Gastrocnemius medialis (tissue), 4 donors: ENCODE data around the gene GJE1.

Experiments
- POLR2A ChIP-seq, 2 donors: fragments of 450-650 bp; IDR thresholded peaks; one replicate each; pipeline ENCODE4 v1.6.1; 2017; ENCODE audit warnings: antibody characterized with exemption in 2 of 2, mild to moderate bottlenecking in 2 of 2, moderate library complexity in 2 of 2
- TF ChIP-seq, protein P1 (sequence below), 5 experiments: fragments of 450-650 bp in 3 of 5; fragments of 200-600 bp in 2 of 5; sonication (generic) in 2 of 5; IDR thresholded peaks in 4 of 5; conservative IDR thresholded peaks in 1 of 5; 1 replicate in 4 of 5; 2 replicates in 1 of 5; pipeline ENCODE4 v1.5.1; 2016 to 2019; ENCODE audit warnings: antibody characterized with exemption in 5 of 5, mild to moderate bottlenecking in 3 of 5, moderate library complexity in 3 of 5

GRCh38 chr6:142178129-142178528, 45.4 kb downstream of the GJE1 start:
- TF ChIP-seq, protein P1, sequence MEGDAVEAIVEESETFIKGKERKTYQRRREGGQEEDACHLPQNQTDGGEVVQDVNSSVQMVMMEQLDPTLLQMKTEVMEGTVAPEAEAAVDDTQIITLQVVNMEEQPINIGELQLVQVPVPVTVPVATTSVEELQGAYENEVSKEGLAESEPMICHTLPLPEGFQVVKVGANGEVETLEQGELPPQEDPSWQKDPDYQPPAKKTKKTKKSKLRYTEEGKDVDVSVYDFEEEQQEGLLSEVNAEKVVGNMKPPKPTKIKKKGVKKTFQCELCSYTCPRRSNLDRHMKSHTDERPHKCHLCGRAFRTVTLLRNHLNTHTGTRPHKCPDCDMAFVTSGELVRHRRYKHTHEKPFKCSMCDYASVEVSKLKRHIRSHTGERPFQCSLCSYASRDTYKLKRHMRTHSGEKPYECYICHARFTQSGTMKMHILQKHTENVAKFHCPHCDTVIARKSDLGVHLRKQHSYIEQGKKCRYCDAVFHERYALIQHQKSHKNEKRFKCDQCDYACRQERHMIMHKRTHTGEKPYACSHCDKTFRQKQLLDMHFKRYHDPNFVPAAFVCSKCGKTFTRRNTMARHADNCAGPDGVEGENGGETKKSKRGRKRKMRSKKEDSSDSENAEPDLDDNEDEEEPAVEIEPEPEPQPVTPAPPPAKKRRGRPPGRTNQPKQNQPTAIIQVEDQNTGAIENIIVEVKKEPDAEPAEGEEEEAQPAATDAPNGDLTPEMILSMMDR (IDR thresholded peaks at IDR 0.05 in 4 of 5, conservative IDR thresholded peaks at IDR 0.05 in 1 of 5) = no peak
- no peak for TF ChIP-seq POLR2A (IDR thresholded peaks at IDR 0.05)
